T-helper 17 cell (primary cell): ENCODE data around the gene FBXO27. TPM values are rescaled to one million over a fixed set of nuclear protein-coding genes. Genes with fewer than 3 reads are reported as not detected.
"Not testable (repeated sequence)": the region's sequence is repeated elsewhere in the genome, so short reads cannot be mapped to it uniquely, and the experiment has no call there.

Source experiments
- ATAC-seq: fragments of 150-1000 bp; cut with Tn5 transposase; 2 replicates; pipeline ENCODE4 v1.10.0; 2021; ENCODE audit warnings: mild to moderate bottlenecking, moderate library complexity
- DNase-seq, 3 donors: peaks; one replicate each; pipeline versions ENCODE4 v3.0.0 to v3.0.0-alpha.2; 2020 to 2021
- H3K9me3 ChIP-seq: one replicate; pipeline ENCODE4 v1.7.0; 2013; ENCODE audit warnings: low read length, mild to moderate bottlenecking; ENCODE audit not compliant: control insufficient read depth, poor library complexity, severe bottlenecking
- H3K27ac Mint-ChIP-seq: one replicate; pipeline ENCODE4 v1.8.0; 2022; ENCODE audit warnings: mild to moderate bottlenecking, moderate library complexity, mixed read lengths
- H3K27me3 Mint-ChIP-seq: one replicate; pipeline ENCODE4 v1.8.0; 2022; ENCODE audit warnings: mixed read lengths
- H3K36me3 Mint-ChIP-seq: one replicate; pipeline ENCODE4 v1.8.0; 2022; ENCODE audit warnings: low read depth, mixed read lengths
- H3K4me1 Mint-ChIP-seq: one replicate; pipeline ENCODE4 v1.8.0; 2022; ENCODE audit warnings: mild to moderate bottlenecking, mixed read lengths
- H3K4me3 Mint-ChIP-seq: one replicate; pipeline ENCODE4 v1.8.0; 2022; ENCODE audit warnings: mild to moderate bottlenecking, moderate library complexity, mixed read lengths
- total RNA-seq, 4 donors: library from RNA in 2 of 4; stranded (reverse) in 2 of 4; gene quantifications; one replicate each; pipeline ENCODE4 v1.2.3 and lab custom pipeline; 2022 to 2026

The FBXO27 gene
- total RNA-seq = 1 to 10 TPM in 1 of 2 donors, under 1 TPM in 1; 0.40 to 1.6 TPM
- 0.23 to 0.58 reads per million in 2 donors for total RNA-seq (lab: John Stamatoyannopoulos, UW)

- no peak within 1 kb of the TSS for H3K27ac Mint-ChIP-seq
- H3K4me3 Mint-ChIP-seq = peak within 1 kb of the TSS; percentile 85
Measured at GRCh38 chr19:39032063-39032918, at the start of gene FBXO27. Gene FBXO27, minus strand, starts transcription at chr19:39032549. Its CDS starts 322 bp downstream, at chr19:39032227.

GRCh38 chr19:39080431-39080830 is 48.1 kb upstream of the FBXO27 start:
- Mint-ChIP-seq H3K36me3 (no peaks in the 10 kb centered on the region), H3K27me3 (peaks cover 53% of the 10 kb centered on the region), H3K27ac (no peak overlapping the region), H3K4me1 (peaks cover 21% of the 10 kb centered on the region), H3K4me3 (no peak overlapping the region)
- DNase-seq (no peak), ATAC-seq (no peak)
- no peaks in the 10 kb centered on the region for H3K9me3 ChIP-seq

More at GRCh38 chr19:39032063-39032918, at the start of gene FBXO27:
- Mint-ChIP-seq H3K4me1 (peaks cover 3% of the 10 kb centered on the region), H3K36me3 (no peaks in the 10 kb centered on the region), H3K27me3 (peaks cover 11% of the 10 kb centered on the region)
- H3K9me3 ChIP-seq = no peaks in the 10 kb centered on the region
- DNase-seq = no peak
- no peak for ATAC-seq

- no peak overlapping the region for H3K27ac Mint-ChIP-seq
- no peak for ATAC-seq
- peaks cover 39% of the 10 kb centered on the region for H3K27me3 Mint-ChIP-seq
- no peak overlapping the region for H3K4me3 Mint-ChIP-seq
- no peaks in the 10 kb centered on the region for H3K9me3 ChIP-seq
- no peak for DNase-seq
- H3K4me1 Mint-ChIP-seq = peaks cover 22% of the 10 kb centered on the region
- H3K36me3 Mint-ChIP-seq = no peaks in the 10 kb centered on the region
Measured at GRCh38 chr19:39078436-39079200, 46.3 kb upstream of the FBXO27 start.

- Mint-ChIP-seq H3K4me1 (peaks cover 20% of the 10 kb centered on the region), H3K27me3 (peaks cover 26% of the 10 kb centered on the region), H3K27ac (no peak overlapping the region), H3K36me3 (no peaks in the 10 kb centered on the region), H3K4me3 (no peak overlapping the region)
- no peaks in the 10 kb centered on the region for H3K9me3 ChIP-seq
- DNase-seq (no peak), ATAC-seq (no peak)
Measured at GRCh38 chr19:39077323-39077722, 45.0 kb upstream of the FBXO27 start.

GRCh38 chr19:39074942-39075341 is 42.6 kb upstream of the FBXO27 start:
- ATAC-seq (no peak), DNase-seq (no peak)
- no peaks in the 10 kb centered on the region for H3K9me3 ChIP-seq
- peak overlapping the region; percentile 53 for H3K27ac Mint-ChIP-seq
- no peak overlapping the region for H3K4me3 Mint-ChIP-seq
- H3K27me3 Mint-ChIP-seq = peaks cover 14% of the 10 kb centered on the region
- H3K4me1 Mint-ChIP-seq = peaks cover 20% of the 10 kb centered on the region
- no peaks in the 10 kb centered on the region for H3K36me3 Mint-ChIP-seq

GRCh38 chr19:39074205-39074692 is 41.9 kb upstream of the FBXO27 start:
- no peak for DNase-seq
- no peaks in the 10 kb centered on the region for H3K36me3 Mint-ChIP-seq
- peaks cover 22% of the 10 kb centered on the region for H3K4me1 Mint-ChIP-seq
- H3K4me3 Mint-ChIP-seq = peak overlapping the region; percentile 67
- peak overlapping the region; percentile 84 for H3K27ac Mint-ChIP-seq
- peaks cover 14% of the 10 kb centered on the region for H3K27me3 Mint-ChIP-seq
- ATAC-seq = no peak
- H3K9me3 ChIP-seq = no peaks in the 10 kb centered on the region

- Mint-ChIP-seq H3K27me3 (no peaks in the 10 kb centered on the region), H3K4me3 (no peak overlapping the region), H3K27ac (peak overlapping the region; percentile 29), H3K4me1 (peaks cover 20% of the 10 kb centered on the region), H3K36me3 (no peaks in the 10 kb centered on the region)
- no peak for DNase-seq
- no peak for ATAC-seq
- no peaks in the 10 kb centered on the region for H3K9me3 ChIP-seq
Measured at GRCh38 chr19:39070888-39071287, 38.5 kb upstream of the FBXO27 start.

GRCh38 chr19:39068259-39068658 is 35.9 kb upstream of the FBXO27 start:
- H3K27ac Mint-ChIP-seq, H3K9me3 ChIP-seq, H3K36me3 Mint-ChIP-seq, H3K4me3 Mint-ChIP-seq, DNase-seq, ATAC-seq, H3K27me3 Mint-ChIP-seq: not testable (repeated sequence)
- H3K4me1 Mint-ChIP-seq = peaks cover 14% of the 10 kb centered on the region

GRCh38 chr19:39067104-39067503 is 34.8 kb upstream of the FBXO27 start:
- ATAC-seq (no peak), DNase-seq (no peak)
- H3K9me3 ChIP-seq = no peaks in the 10 kb centered on the region
- peaks cover 7% of the 10 kb centered on the region for H3K4me1 Mint-ChIP-seq
- H3K4me3 Mint-ChIP-seq = no peak overlapping the region
- H3K27ac Mint-ChIP-seq = no peak overlapping the region
- H3K27me3 Mint-ChIP-seq = no peaks in the 10 kb centered on the region
- no peaks in the 10 kb centered on the region for H3K36me3 Mint-ChIP-seq

- Mint-ChIP-seq H3K27me3 (no peaks in the 10 kb centered on the region), H3K27ac (no peak overlapping the region), H3K36me3 (no peaks in the 10 kb centered on the region), H3K4me1 (peaks cover 13% of the 10 kb centered on the region), H3K4me3 (no peak overlapping the region)
- H3K9me3 ChIP-seq = no peaks in the 10 kb centered on the region
- ATAC-seq (no peak), DNase-seq (no peak)
Measured at GRCh38 chr19:39065928-39066327, 33.6 kb upstream of the FBXO27 start.

GRCh38 chr19:39064405-39064804 is 32.1 kb upstream of the FBXO27 start:
- H3K4me1 Mint-ChIP-seq = peaks cover 8% of the 10 kb centered on the region
- no peaks in the 10 kb centered on the region for H3K27me3 Mint-ChIP-seq
- no peak overlapping the region for H3K4me3 Mint-ChIP-seq

GRCh38 chr19:39060171-39060570 is 27.8 kb upstream of the FBXO27 start:
- peaks cover 5% of the 10 kb centered on the region for H3K4me1 Mint-ChIP-seq
- H3K27ac Mint-ChIP-seq = no peak overlapping the region
- H3K27me3 Mint-ChIP-seq = no peaks in the 10 kb centered on the region
- DNase-seq (no peak), ATAC-seq (no peak)
- H3K4me3 Mint-ChIP-seq = no peak overlapping the region
- no peaks in the 10 kb centered on the region for H3K36me3 Mint-ChIP-seq
- H3K9me3 ChIP-seq = no peaks in the 10 kb centered on the region

More at GRCh38 chr19:39064405-39064804, 32.1 kb upstream of the FBXO27 start:
- no peak for ATAC-seq
- Mint-ChIP-seq H3K27ac (no peak overlapping the region), H3K36me3 (no peaks in the 10 kb centered on the region)
- no peak for DNase-seq
- no peaks in the 10 kb centered on the region for H3K9me3 ChIP-seq

GRCh38 chr19:39059302-39059701 is 27.0 kb upstream of the FBXO27 start:
- ATAC-seq (no peak), DNase-seq (no peak)
- Mint-ChIP-seq H3K4me3 (no peak overlapping the region), H3K27ac (no peak overlapping the region), H3K36me3 (no peaks in the 10 kb centered on the region), H3K27me3 (no peaks in the 10 kb centered on the region), H3K4me1 (peaks cover 5% of the 10 kb centered on the region)
- no peaks in the 10 kb centered on the region for H3K9me3 ChIP-seq
